Measurements from ENCODE around the gene LAMC3. TPM values are rescaled to one million over a fixed set of nuclear protein-coding genes. Genes with fewer than 3 reads are reported as not detected.

Gene LAMC3
- total RNA-seq, 2 donors from 2014 or later, result 0.55 to 156 TPM

DNA sequence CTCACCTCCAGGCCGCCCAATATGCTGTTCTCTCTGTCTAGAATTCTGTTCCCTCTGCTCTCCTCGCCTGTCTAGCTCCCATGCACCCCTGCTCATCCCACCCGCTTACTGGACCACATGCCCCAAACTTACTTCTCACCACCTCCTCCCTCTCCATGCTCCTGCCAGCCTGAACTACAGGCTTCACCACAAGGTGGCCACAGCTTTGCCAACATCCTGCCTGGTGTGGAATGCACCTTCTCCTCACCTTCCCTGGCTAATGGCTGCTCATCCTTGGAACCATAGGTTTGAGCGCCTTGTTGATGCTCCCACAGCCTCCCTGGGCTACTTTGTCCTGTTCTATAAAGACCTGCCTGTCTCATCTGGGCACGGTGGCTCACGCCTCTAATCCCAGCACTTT, 9.6 kb downstream of the LAMC3 start:
- no peaks in the 10 kb centered on the region for H3K27me3 ChIP-seq (replicated peaks; ENCODE audit: insufficient read depth)
- intact Hi-C loops (cut with DNase I), result no loop called here
- H3K36me3 ChIP-seq, result no peaks in the 10 kb centered on the region
- TF ChIP-seq, protein P1, sequence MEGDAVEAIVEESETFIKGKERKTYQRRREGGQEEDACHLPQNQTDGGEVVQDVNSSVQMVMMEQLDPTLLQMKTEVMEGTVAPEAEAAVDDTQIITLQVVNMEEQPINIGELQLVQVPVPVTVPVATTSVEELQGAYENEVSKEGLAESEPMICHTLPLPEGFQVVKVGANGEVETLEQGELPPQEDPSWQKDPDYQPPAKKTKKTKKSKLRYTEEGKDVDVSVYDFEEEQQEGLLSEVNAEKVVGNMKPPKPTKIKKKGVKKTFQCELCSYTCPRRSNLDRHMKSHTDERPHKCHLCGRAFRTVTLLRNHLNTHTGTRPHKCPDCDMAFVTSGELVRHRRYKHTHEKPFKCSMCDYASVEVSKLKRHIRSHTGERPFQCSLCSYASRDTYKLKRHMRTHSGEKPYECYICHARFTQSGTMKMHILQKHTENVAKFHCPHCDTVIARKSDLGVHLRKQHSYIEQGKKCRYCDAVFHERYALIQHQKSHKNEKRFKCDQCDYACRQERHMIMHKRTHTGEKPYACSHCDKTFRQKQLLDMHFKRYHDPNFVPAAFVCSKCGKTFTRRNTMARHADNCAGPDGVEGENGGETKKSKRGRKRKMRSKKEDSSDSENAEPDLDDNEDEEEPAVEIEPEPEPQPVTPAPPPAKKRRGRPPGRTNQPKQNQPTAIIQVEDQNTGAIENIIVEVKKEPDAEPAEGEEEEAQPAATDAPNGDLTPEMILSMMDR (IDR thresholded peaks at IDR 0.05), result no peak
- no peak for TF ChIP-seq POLR2A (IDR thresholded peaks at IDR 0.05)
- TF ChIP-seq POLR2AphosphoS5 (IDR thresholded peaks at IDR 0.05), result no peak
- no peak overlapping the region for H3K4me3 ChIP-seq
- H3K27ac ChIP-seq, result no peak overlapping the region
- no peak for DNase-seq (ENCODE audit: low spot score)
- no peaks in the 10 kb centered on the region for H3K4me1 ChIP-seq (replicated peaks)
- 92% methylated on average over 6 of the region's 6 CpGs for WGBS
- H3K9me3 ChIP-seq, result no peaks in the 10 kb centered on the region

- no peak overlapping the region for H3K4me3 ChIP-seq
- WGBS, result 35% methylated on average over 15 of the region's 15 CpGs
- no peaks in the 10 kb centered on the region for H3K4me1 ChIP-seq (replicated peaks)
- peak; percentile 79 for TF ChIP-seq POLR2AphosphoS5 (IDR thresholded peaks at IDR 0.05)
- no peak for TF ChIP-seq POLR2A (IDR thresholded peaks at IDR 0.05)
- intact Hi-C loops (cut with DNase I), result no loop called here
- no peaks in the 10 kb centered on the region for H3K27me3 ChIP-seq (replicated peaks; ENCODE audit: insufficient read depth)
- H3K36me3 ChIP-seq, result no peaks in the 10 kb centered on the region
- no peaks in the 10 kb centered on the region for H3K9me3 ChIP-seq
- DNase-seq (ENCODE audit: low spot score), result peak; percentile 34
- peak overlapping the region; percentile 58 to 63 for H3K27ac ChIP-seq
Measured at GRCh38 chr9:131019388-131020239, 10.6 kb downstream of the LAMC3 start.

DNA sequence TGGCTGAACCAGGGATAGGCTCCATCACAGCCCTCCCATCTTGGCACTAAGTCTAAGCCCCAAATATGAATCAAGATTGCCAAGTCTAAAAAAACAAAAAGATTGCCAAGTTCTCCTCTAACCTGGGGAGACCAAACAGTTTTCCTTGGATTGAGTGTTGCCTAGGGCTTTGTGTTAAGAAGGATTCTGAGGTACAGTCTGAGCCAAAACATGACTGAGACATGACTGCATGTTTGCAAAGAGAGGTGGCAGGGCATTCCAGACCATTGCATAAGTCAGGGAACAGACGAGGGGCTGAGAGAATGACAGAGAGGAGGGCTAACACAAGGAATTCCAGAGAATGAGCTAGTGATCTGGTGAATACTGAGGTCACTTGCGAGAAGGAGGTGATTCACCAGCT, 11.4 kb downstream of the LAMC3 start:
- intact Hi-C loops (cut with DNase I), result no loop called here
- no peaks in the 10 kb centered on the region for H3K36me3 ChIP-seq
- H3K9me3 ChIP-seq, result no peaks in the 10 kb centered on the region
- no peak overlapping the region for H3K4me3 ChIP-seq
- no peak for TF ChIP-seq POLR2AphosphoS5 (IDR thresholded peaks at IDR 0.05)
- no peak for TF ChIP-seq POLR2A (IDR thresholded peaks at IDR 0.05)
- TF ChIP-seq, protein P1 (IDR thresholded peaks at IDR 0.05), result no peak
- DNase-seq (ENCODE audit: low spot score), result no peak
- H3K4me1 ChIP-seq (replicated peaks), result no peaks in the 10 kb centered on the region
- 54% methylated on average over 2 of the region's 2 CpGs for WGBS
- peak overlapping the region; percentile 58 to 63 for H3K27ac ChIP-seq
- H3K27me3 ChIP-seq (replicated peaks; ENCODE audit: insufficient read depth), result no peaks in the 10 kb centered on the region

- TF ChIP-seq POLR2AphosphoS5 (IDR thresholded peaks at IDR 0.05) (no peak), POLR2A (IDR thresholded peaks at IDR 0.05) (no peak)
- TF ChIP-seq, protein P1 (IDR thresholded peaks at IDR 0.05), result no peak
- 66% methylated on average over 7 of the region's 7 CpGs for WGBS
- no peak overlapping the region for H3K4me3 ChIP-seq
- DNase-seq (ENCODE audit: low spot score), result no peak
- intact Hi-C loops (cut with DNase I), result no loop called here
- no peaks in the 10 kb centered on the region for H3K4me1 ChIP-seq (replicated peaks)
- no peaks in the 10 kb centered on the region for H3K36me3 ChIP-seq
- no peak overlapping the region for H3K27ac ChIP-seq
- H3K9me3 ChIP-seq, result no peaks in the 10 kb centered on the region
- no peaks in the 10 kb centered on the region for H3K27me3 ChIP-seq (replicated peaks; ENCODE audit: insufficient read depth)
Measured at GRCh38 chr9:131020862-131021261, 11.9 kb downstream of the LAMC3 start.

DNA sequence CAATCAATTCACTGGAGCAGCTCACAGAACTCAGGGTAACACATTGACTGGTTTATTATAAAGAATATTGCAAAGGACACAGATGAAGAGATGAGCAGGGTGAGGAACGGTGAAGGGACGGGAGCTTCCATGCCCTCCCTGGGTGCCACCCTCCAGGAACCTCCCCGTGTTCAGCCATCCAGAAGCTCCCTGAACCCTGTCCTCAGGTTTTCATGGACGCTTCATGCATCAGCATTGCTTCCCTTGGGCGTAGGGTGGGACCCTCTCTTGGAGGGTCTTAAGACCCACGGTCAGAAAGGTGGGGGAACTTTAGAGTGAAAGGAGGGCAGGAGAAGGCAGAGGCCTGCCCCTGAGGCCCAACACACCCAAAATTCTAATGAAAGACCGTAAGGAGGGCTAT, 12.8 kb downstream of the LAMC3 start:
- no peaks in the 10 kb centered on the region for H3K4me1 ChIP-seq (replicated peaks)
- no peak overlapping the region for H3K27ac ChIP-seq
- no peak for DNase-seq (ENCODE audit: low spot score)
- H3K36me3 ChIP-seq, result no peaks in the 10 kb centered on the region
- WGBS, result 91% methylated on average over 7 of the region's 7 CpGs
- H3K27me3 ChIP-seq (replicated peaks; ENCODE audit: insufficient read depth), result no peaks in the 10 kb centered on the region
- intact Hi-C loops (cut with DNase I), result no loop called here
- H3K9me3 ChIP-seq, result no peaks in the 10 kb centered on the region
- TF ChIP-seq POLR2A (IDR thresholded peaks at IDR 0.05) (no peak), POLR2AphosphoS5 (IDR thresholded peaks at IDR 0.05) (no peak)
- TF ChIP-seq, protein P1 (IDR thresholded peaks at IDR 0.05), result no peak
- no peak overlapping the region for H3K4me3 ChIP-seq

Data from prostate gland (tissue), 2 donors.